Effector memory CD8-positive, alpha-beta T cell (primary cell): Measurements from ENCODE around the gene NNMT.

Experiments used
- ATAC-seq: fragments of 150-1000 bp; cut with Tn5 transposase; replicated peaks from 2 replicates; pipeline ENCODE4 v1.10.0; 2021; ENCODE audit warnings: mild to moderate bottlenecking, moderate library complexity
- DNase-seq, 3 experiments: peaks; one replicate each; pipeline ENCODE4 v3.0.0; 2021
- H3K27ac Mint-ChIP-seq, 2 donors: one replicate each; pipeline ENCODE4 v1.8.0; 2022; ENCODE audit warnings: mild to moderate bottlenecking in 2 of 2, mixed read lengths in 2 of 2, moderate library complexity in 2 of 2
- H3K27me3 Mint-ChIP-seq, 2 donors: one replicate each; pipeline ENCODE4 v1.8.0; 2022; ENCODE audit warnings: mixed read lengths in 2 of 2
- H3K36me3 Mint-ChIP-seq: one replicate; pipeline ENCODE4 v1.8.0; 2022; ENCODE audit warnings: mild to moderate bottlenecking, moderate library complexity, mixed read lengths; ENCODE audit not compliant: insufficient read depth
- H3K4me1 Mint-ChIP-seq, 2 donors: one replicate each; pipeline ENCODE4 v1.8.0; 2022; ENCODE audit warnings: low read depth in 2 of 2, mixed read lengths in 2 of 2
- H3K4me3 Mint-ChIP-seq, 2 donors: one replicate each; pipeline ENCODE4 v1.8.0; 2022; ENCODE audit warnings: mild to moderate bottlenecking in 2 of 2, mixed read lengths in 2 of 2, moderate library complexity in 2 of 2
- H3K9me3 Mint-ChIP-seq, 2 donors: one replicate each; pipeline ENCODE4 v1.8.0; 2022; ENCODE audit warnings: mixed read lengths in 2 of 2

Gene NNMT

GRCh38 chr11:114311946-114312345 lies 15.7 kb downstream of the NNMT start:
- no peak for DNase-seq
- H3K4me3 Mint-ChIP-seq, result no peak overlapping the region
- H3K27ac Mint-ChIP-seq, result no peak overlapping the region
- H3K27me3 Mint-ChIP-seq, result peaks cover 72 to 79% of the 10 kb centered on the region in 2 donors
- no peak for ATAC-seq
- H3K36me3 Mint-ChIP-seq, result no peaks in the 10 kb centered on the region
- no peaks in the 10 kb centered on the region for H3K9me3 Mint-ChIP-seq
- peaks cover 5 to 11% of the 10 kb centered on the region in 2 donors for H3K4me1 Mint-ChIP-seq

- no peaks in the 10 kb centered on the region for H3K9me3 Mint-ChIP-seq
- peaks cover 53 to 59% of the 10 kb centered on the region in 2 donors for H3K27me3 Mint-ChIP-seq
- peaks cover 5 to 11% of the 10 kb centered on the region in 2 donors for H3K4me1 Mint-ChIP-seq
- DNase-seq, result no peak
- H3K27ac Mint-ChIP-seq, result no peak overlapping the region
- no peak overlapping the region for H3K4me3 Mint-ChIP-seq
- no peak for ATAC-seq
- no peaks in the 10 kb centered on the region for H3K36me3 Mint-ChIP-seq
Measured at GRCh38 chr11:114314096-114314495, 17.9 kb downstream of the NNMT start.

GRCh38 chr11:114315749-114316368 lies 19.7 kb downstream of the NNMT start:
- Mint-ChIP-seq H3K27me3 (peaks cover 53 to 59% of the 10 kb centered on the region in 2 donors), H3K4me1 (peaks cover 5 to 11% of the 10 kb centered on the region in 2 donors), H3K9me3 (no peaks in the 10 kb centered on the region), H3K27ac (peak overlapping the region; percentile 8 to 72), H3K4me3 (peak overlapping the region; percentile 53 to 72), H3K36me3 (no peaks in the 10 kb centered on the region)
- peak; percentile 42 for ATAC-seq
- no peak for DNase-seq

- H3K9me3 Mint-ChIP-seq, result no peaks in the 10 kb centered on the region
- H3K27me3 Mint-ChIP-seq, result peaks cover 42 to 59% of the 10 kb centered on the region in 2 donors
- ATAC-seq (no peak), DNase-seq (no peak)
- H3K4me3 Mint-ChIP-seq, result no peak overlapping the region
- H3K27ac Mint-ChIP-seq, result no peak overlapping the region
- peaks cover 5 to 11% of the 10 kb centered on the region in 2 donors for H3K4me1 Mint-ChIP-seq
- no peaks in the 10 kb centered on the region for H3K36me3 Mint-ChIP-seq
Measured at GRCh38 chr11:114316980-114317786, 21.0 kb downstream of the NNMT start.

- no peaks in the 10 kb centered on the region for H3K36me3 Mint-ChIP-seq
- ATAC-seq (no peak), DNase-seq (no peak)
- no peak overlapping the region for H3K27ac Mint-ChIP-seq
- H3K9me3 Mint-ChIP-seq, result no peaks in the 10 kb centered on the region
- peaks cover 40 to 57% of the 10 kb centered on the region in 2 donors for H3K27me3 Mint-ChIP-seq
- no peak overlapping the region for H3K4me3 Mint-ChIP-seq
- peaks cover 5 to 11% of the 10 kb centered on the region in 2 donors for H3K4me1 Mint-ChIP-seq
Measured at GRCh38 chr11:114317787-114318137, 21.6 kb downstream of the NNMT start.

GRCh38 chr11:114318361-114318760 lies 22.2 kb downstream of the NNMT start:
- DNase-seq (no peak), ATAC-seq (no peak)
- Mint-ChIP-seq H3K4me3 (no peak overlapping the region), H3K27ac (no peak overlapping the region), H3K36me3 (no peaks in the 10 kb centered on the region), H3K9me3 (no peaks in the 10 kb centered on the region), H3K4me1 (peaks cover 5 to 11% of the 10 kb centered on the region in 2 donors), H3K27me3 (peaks cover 41 to 59% of the 10 kb centered on the region in 2 donors)

- no peak for DNase-seq
- ATAC-seq, result no peak
- Mint-ChIP-seq H3K4me1 (peaks cover 5 to 11% of the 10 kb centered on the region in 2 donors), H3K27ac (no peak overlapping the region), H3K9me3 (no peaks in the 10 kb centered on the region), H3K36me3 (no peaks in the 10 kb centered on the region), H3K27me3 (peaks cover 40 to 66% of the 10 kb centered on the region in 2 donors), H3K4me3 (no peak overlapping the region)
Measured at GRCh38 chr11:114319716-114320328, 23.6 kb downstream of the NNMT start.

GRCh38 chr11:114321621-114322257 lies 25.5 kb downstream of the NNMT start:
- H3K9me3 Mint-ChIP-seq, result no peaks in the 10 kb centered on the region
- H3K27me3 Mint-ChIP-seq, result peaks cover 38 to 70% of the 10 kb centered on the region in 2 donors
- ATAC-seq (no peak), DNase-seq (no peak)
- H3K36me3 Mint-ChIP-seq, result no peaks in the 10 kb centered on the region
- H3K4me1 Mint-ChIP-seq, result no peaks in the 10 kb centered on the region
- no peak overlapping the region for H3K4me3 Mint-ChIP-seq
- no peak overlapping the region for H3K27ac Mint-ChIP-seq

- no peaks in the 10 kb centered on the region for H3K36me3 Mint-ChIP-seq
- ATAC-seq (no peak), DNase-seq (no peak)
- H3K27me3 Mint-ChIP-seq, result peaks cover 45 to 81% of the 10 kb centered on the region in 2 donors
- no peaks in the 10 kb centered on the region for H3K9me3 Mint-ChIP-seq
- no peaks in the 10 kb centered on the region for H3K4me1 Mint-ChIP-seq
- no peak overlapping the region for H3K27ac Mint-ChIP-seq
- no peak overlapping the region for H3K4me3 Mint-ChIP-seq
Measured at GRCh38 chr11:114322934-114323333, 26.7 kb downstream of the NNMT start.

- Mint-ChIP-seq H3K4me3 (no peak overlapping the region), H3K27me3 (peaks cover 42 to 80% of the 10 kb centered on the region in 2 donors), H3K4me1 (no peaks in the 10 kb centered on the region), H3K36me3 (no peaks in the 10 kb centered on the region), H3K27ac (no peak overlapping the region), H3K9me3 (no peaks in the 10 kb centered on the region)
- no peak for ATAC-seq
- DNase-seq, result no peak
Measured at GRCh38 chr11:114326151-114326550, 30.0 kb downstream of the NNMT start.

- H3K4me1 Mint-ChIP-seq, result no peaks in the 10 kb centered on the region
- no peaks in the 10 kb centered on the region for H3K36me3 Mint-ChIP-seq
- no peaks in the 10 kb centered on the region for H3K9me3 Mint-ChIP-seq
- H3K27ac Mint-ChIP-seq, result no peak overlapping the region
- no peak overlapping the region for H3K4me3 Mint-ChIP-seq
- H3K27me3 Mint-ChIP-seq, result peaks cover 43 to 73% of the 10 kb centered on the region in 2 donors
- no peak for DNase-seq
- no peak for ATAC-seq
Measured at GRCh38 chr11:114326776-114327175, 30.6 kb downstream of the NNMT start.

- H3K27ac Mint-ChIP-seq, result no peak overlapping the region
- no peaks in the 10 kb centered on the region for H3K4me1 Mint-ChIP-seq
- ATAC-seq (no peak), DNase-seq (no peak)
- peaks cover 40 to 64% of the 10 kb centered on the region in 2 donors for H3K27me3 Mint-ChIP-seq
- H3K9me3 Mint-ChIP-seq, result no peaks in the 10 kb centered on the region
- H3K4me3 Mint-ChIP-seq, result no peak overlapping the region
- no peaks in the 10 kb centered on the region for H3K36me3 Mint-ChIP-seq
Measured at GRCh38 chr11:114330373-114330772, 34.2 kb downstream of the NNMT start.

GRCh38 chr11:114340311-114341131 lies 44.3 kb downstream of the NNMT start:
- DNase-seq, result peak; percentile 9 to 29 (median 15)
- Mint-ChIP-seq H3K36me3 (peaks cover 4% of the 10 kb centered on the region), H3K4me3 (peak overlapping the region; percentile 52 to 61), H3K27me3 (peaks cover 10 to 15% of the 10 kb centered on the region in 2 donors), H3K9me3 (no peaks in the 10 kb centered on the region), H3K27ac (no peak overlapping the region), H3K4me1 (peaks cover 4 to 8% of the 10 kb centered on the region in 2 donors)
- peak; percentile 81 for ATAC-seq
